ENCODE results near the gene ITFG1.

GRCh38 chr16:47492428-47493377 lies 31.8 kb upstream of the ITFG1 start:
- TF ChIP-seq, protein P1, sequence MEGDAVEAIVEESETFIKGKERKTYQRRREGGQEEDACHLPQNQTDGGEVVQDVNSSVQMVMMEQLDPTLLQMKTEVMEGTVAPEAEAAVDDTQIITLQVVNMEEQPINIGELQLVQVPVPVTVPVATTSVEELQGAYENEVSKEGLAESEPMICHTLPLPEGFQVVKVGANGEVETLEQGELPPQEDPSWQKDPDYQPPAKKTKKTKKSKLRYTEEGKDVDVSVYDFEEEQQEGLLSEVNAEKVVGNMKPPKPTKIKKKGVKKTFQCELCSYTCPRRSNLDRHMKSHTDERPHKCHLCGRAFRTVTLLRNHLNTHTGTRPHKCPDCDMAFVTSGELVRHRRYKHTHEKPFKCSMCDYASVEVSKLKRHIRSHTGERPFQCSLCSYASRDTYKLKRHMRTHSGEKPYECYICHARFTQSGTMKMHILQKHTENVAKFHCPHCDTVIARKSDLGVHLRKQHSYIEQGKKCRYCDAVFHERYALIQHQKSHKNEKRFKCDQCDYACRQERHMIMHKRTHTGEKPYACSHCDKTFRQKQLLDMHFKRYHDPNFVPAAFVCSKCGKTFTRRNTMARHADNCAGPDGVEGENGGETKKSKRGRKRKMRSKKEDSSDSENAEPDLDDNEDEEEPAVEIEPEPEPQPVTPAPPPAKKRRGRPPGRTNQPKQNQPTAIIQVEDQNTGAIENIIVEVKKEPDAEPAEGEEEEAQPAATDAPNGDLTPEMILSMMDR (conservative IDR thresholded peaks at IDR 0.05; ENCODE audit: low read length) = no peak
- no peak for TF ChIP-seq EZH2phosphoT487 (IDR thresholded peaks at IDR 0.05; ENCODE audit: borderline replicate concordance)

All from Loucy (cell line).